Pancreas (tissue), 10 donors: ENCODE measurements around the gene GSE1. TPM values are rescaled to one million over a fixed set of nuclear protein-coding genes. Genes with fewer than 3 reads are reported as not detected.
"Not testable (repeated sequence)": the region's sequence is repeated elsewhere in the genome, so short reads cannot be mapped to it uniquely, and the experiment has no call there.

Experiments used
- ATAC-seq, 4 donors: fragments of 200-7000 bp; cut with Tn5 transposase; one replicate each; pipeline versions ENCODE4 v1.8.0 to v1.9.1; 2020; ENCODE audit warnings: mild to moderate bottlenecking in 4 of 4, moderate library complexity in 4 of 4
- DNase-seq, 6 donors: peaks; one replicate each; pipeline ENCODE4 v3.0.0-alpha.2; 2020
- FAIRE-seq: peaks from 2 replicates; lab custom pipeline; 2012; peaks lifted over from hg19 to GRCh38; lab: Jason Lieb, UNC
- H3K27ac ChIP-seq, 4 donors: fragments of 200-600 bp; sonication (generic); 1 replicate in 3 of 4; 2 replicates in 1 of 4; pipeline versions ENCODE4 v1.5.0 to v1.8.0; 2020
- H3K27me3 ChIP-seq, 4 donors: fragments of 200-600 bp; one replicate each; pipeline ENCODE4 v1.8.0; 2021
- H3K36me3 ChIP-seq, 3 donors: fragments of 200-600 bp; sonication (generic) in 1 of 3; one replicate each; pipeline versions ENCODE4 v1.5.0 to v1.8.0; 2020 to 2021
- H3K4me1 ChIP-seq, 3 donors: fragments of 200-600 bp; one replicate each; pipeline ENCODE4 v1.8.0; 2021
- H3K4me3 ChIP-seq, 4 donors: fragments of 200-600 bp; sonication (generic) in 2 of 4; one replicate each; pipeline versions ENCODE4 v1.5.0 to v1.8.0; 2020 to 2021
- H3K9me3 ChIP-seq, 4 donors: fragments of 200-600 bp; one replicate each; pipeline ENCODE4 v1.8.0; 2021
- CTCF ChIP-seq, 4 donors: fragments of 200-600 bp; sonication (generic) in 3 of 4; IDR thresholded peaks; one replicate each; pipeline versions ENCODE4 v1.5.0 to v1.8.0; 2021; ENCODE audit warnings: antibody characterized with exemption in 4 of 4
- WGBS, 2 donors: extraction: QIAGEN DNeasy Blood & Tissue Kit; methylation state at CpG; one replicate each; pipeline ENCODE4 v1.1.7; 2013; 5-methylcytosine and 5-hydroxymethylcytosine counted together
- intact Hi-C, 3 donors: fragments of 100-400 bp; cut with DNase I; formaldehyde crosslinking; loops; one replicate each; pipeline versions ENCODE4 v1.11.1 to v1.14.2; 2022
- polyA plus RNA-seq, 2 donors: library from polyadenylated mRNA; stranded (reverse); fragments of 200-250 nt; gene quantifications; one replicate each; pipeline ENCODE4 v1.2.3, GENCODE V29; 2013
- total RNA-seq, 6 donors: library from RNA; stranded (reverse); fragmentation: NEBNext Ultra II Directional in 4 of 6; extraction: Animal tissue kit (Norgen Biotek cat#: 25700) in 4 of 6; gene quantifications; one replicate each; pipeline versions ENCODE4 v1.2.1 to v1.2.4, GENCODE V29; 2021 to 2023
- donor health status: healthy with polysubstance abuse.
- donor health status: DM: no; HTN: no; CAD: no; lungs with moderate emphysema.
- donor health status: DM: no; HTN: no; CAD: no.
- donor health status: control.
- donor health status: control.
- donor health status: Bipolar disorder and iron deficiency.
- donor health status: DM: yes; HTN: yes; CAD: no.
- donor health status: DM: no; HTN: no; CAD: no.
- donor health status: DM: no; HTN: no; CAD: no.
- donor health status: DM: yes; HTN: yes; CAD: no.

Gene GSE1
- total and polyA plus RNA-seq, 8 donors, result 32.0 to 61.5 (median 41.9) TPM

GRCh38 chr16:85589688-85590505 is 23.2 kb upstream of the GSE1 start:
- no peak for TF ChIP-seq CTCF (IDR thresholded peaks at IDR 0.05)
- intact Hi-C loops, result no loop called here
- no peak for FAIRE-seq

GRCh38 chr16:85590506-85590832 is 22.7 kb upstream of the GSE1 start:
- Histone ChIP-seq H3K4me3 (no peak overlapping the region), H3K27ac (no peak overlapping the region), H3K4me1 (peaks cover 0 to 5% (median 0%) of the 10 kb centered on the region in 3 donors), H3K27me3 (no peaks in the 10 kb centered on the region), H3K36me3 (no peaks in the 10 kb centered on the region), H3K9me3 (no peaks in the 10 kb centered on the region)
- DNase-seq (no peak), FAIRE-seq (no peak), ATAC-seq (no peak)
- no peak for TF ChIP-seq CTCF (IDR thresholded peaks at IDR 0.05)
- intact Hi-C loops, result no loop called here
- WGBS, 2 donors, result 97 to 98% methylated on average over 11 to 12 of the region's 12 CpGs

More at GRCh38 chr16:85589688-85590505, 23.2 kb upstream of the GSE1 start:
- ATAC-seq (no peak), DNase-seq (no peak)
- Histone ChIP-seq H3K9me3 (no peaks in the 10 kb centered on the region), H3K36me3 (no peaks in the 10 kb centered on the region), H3K27ac (no peak overlapping the region), H3K4me1 (peaks cover 0 to 5% (median 0%) of the 10 kb centered on the region in 3 donors), H3K27me3 (no peaks in the 10 kb centered on the region), H3K4me3 (no peak overlapping the region)
- 93 to 95% methylated on average over 20 of the region's 20 CpGs for WGBS, 2 donors

- no peak for DNase-seq
- no peak for TF ChIP-seq CTCF (IDR thresholded peaks at IDR 0.05)
- H3K36me3 ChIP-seq, result no peaks in the 10 kb centered on the region
- H3K27me3 ChIP-seq, result no peaks in the 10 kb centered on the region
- 87 to 96% methylated on average over 11 of the region's 11 CpGs for WGBS, 2 donors
- no peak for ATAC-seq
- intact Hi-C loops, result no loop called here
- H3K27ac ChIP-seq, result no peak overlapping the region
- peaks cover 0 to 3% (median 0%) of the 10 kb centered on the region in 3 donors for H3K4me1 ChIP-seq
- no peak for FAIRE-seq
- H3K9me3 ChIP-seq, result no peaks in the 10 kb centered on the region
- H3K4me3 ChIP-seq, result no peak overlapping the region
These were observed 21.7 kb upstream of the GSE1 start for GRCh38 chr16:85591381-85591780.

- DNase-seq, H3K27me3 ChIP-seq, H3K36me3 ChIP-seq, H3K27ac ChIP-seq, H3K9me3 ChIP-seq, intact Hi-C loops, H3K4me1 ChIP-seq, FAIRE-seq, H3K4me3 ChIP-seq, ATAC-seq: not testable (repeated sequence)
- 55 to 69% methylated on average over 8 of the region's 8 CpGs for WGBS, 2 donors
These were observed 20.8 kb upstream of the GSE1 start for GRCh38 chr16:85592277-85592676.

- H3K27me3 ChIP-seq, result no peaks in the 10 kb centered on the region
- WGBS, 2 donors, result 81 to 83% methylated on average over 12 of the region's 12 CpGs
- intact Hi-C loops, result no loop called here
- no peaks in the 10 kb centered on the region for H3K4me1 ChIP-seq
- no peak for FAIRE-seq
- H3K27ac ChIP-seq, result no peak overlapping the region
- H3K9me3 ChIP-seq, result no peaks in the 10 kb centered on the region
- peak in 3 of 4 donors; percentile 27 to 38 (median 29) for ATAC-seq
- TF ChIP-seq CTCF (IDR thresholded peaks at IDR 0.05), result no peak
- DNase-seq, result no peak
- H3K36me3 ChIP-seq, result no peaks in the 10 kb centered on the region
- H3K4me3 ChIP-seq, result no peak overlapping the region
These were observed 20.2 kb upstream of the GSE1 start for GRCh38 chr16:85592700-85593493.
